Chondrocyte (in vitro differentiated cells): Measurements from ENCODE around the gene ZNF195. TPM values are rescaled to one million over a fixed set of nuclear protein-coding genes. Genes with fewer than 3 reads are reported as not detected.
A peak's percentile ranks its signal among the peaks of the same experiment; 100 is the strongest.
"Not testable (repeated sequence)": the region's sequence is repeated elsewhere in the genome, so short reads cannot be mapped to it uniquely, and the experiment has no call there.

Source experiments
- DNase-seq: peaks from one replicate; pipeline ENCODE4 v3.0.0; 2021; ENCODE audit warnings: mixed read lengths, low spot score
- H3K27ac Mint-ChIP-seq: one replicate; pipeline ENCODE4 v1.8.0; 2021; ENCODE audit warnings: mild to moderate bottlenecking, moderate library complexity, mixed read lengths; ENCODE audit not compliant: unreplicated experiment
- H3K27me3 Mint-ChIP-seq: 2 replicates; pipeline ENCODE4 v1.8.0; 2021; ENCODE audit warnings: low read depth, mixed read lengths
- H3K36me3 Mint-ChIP-seq: 2 replicates; pipeline ENCODE4 v1.8.0; 2021; ENCODE audit warnings: low read depth, mixed read lengths
- H3K4me1 Mint-ChIP-seq: 2 replicates; pipeline ENCODE4 v1.8.0; 2021; ENCODE audit warnings: low read depth, mild to moderate bottlenecking, mixed read lengths
- H3K4me3 Mint-ChIP-seq: one replicate; pipeline ENCODE4 v1.8.0; 2021; ENCODE audit warnings: mild to moderate bottlenecking, moderate library complexity, mixed read lengths; ENCODE audit not compliant: unreplicated experiment
- H3K9me3 Mint-ChIP-seq: 2 replicates; pipeline ENCODE4 v1.8.0; 2021; ENCODE audit warnings: low read depth, mixed read lengths
- CTCF ChIP-seq: fragments of 200-600 bp; sonication (generic); IDR thresholded peaks from 2 replicates; pipeline ENCODE4 v1.5.0; 2021; ENCODE audit warnings: antibody characterized with exemption, mild to moderate bottlenecking, moderate library complexity
- long read RNA-seq: library from polyadenylated mRNA; stranded (forward); transcript quantifications from one replicate; pipeline ENCODE4 v2.0.0, GENCODE V29; 2021
- total RNA-seq: library from RNA; stranded (reverse); gene quantifications from 3 replicates; pipeline ENCODE4 v1.2.1, GENCODE V29; 2021

ZNF195 gene
- total RNA-seq = 15.3 to 18.1 TPM (median 17.5 TPM) in 3 replicates
- long read RNA-seq, transcript ZNF195-201 (5 exons, 2,021 nt) = minor isoform, 7 of 22 reads
- long read RNA-seq, transcript ZNF195-204 (4 exons, 2,970 nt) = major isoform, 8 of 22 reads
- long read RNA-seq, partial matches to known transcripts = 0 of 22 reads
- long read RNA-seq, other reads (novel, unspliced or antisense) = 6 of 22 reads

- H3K36me3 Mint-ChIP-seq = peaks cover 10% of the 10 kb centered on the region
- DNase-seq = peak; percentile 98
- no peaks in the 10 kb centered on the region for H3K9me3 Mint-ChIP-seq
- H3K27me3 Mint-ChIP-seq = no peaks in the 10 kb centered on the region
- H3K4me1 Mint-ChIP-seq = peaks cover 38% of the 10 kb centered on the region
- no peak for TF ChIP-seq CTCF
- H3K27ac Mint-ChIP-seq = peak within 1 kb of the TSS; percentile 97
- H3K4me3 Mint-ChIP-seq = peak within 1 kb of the TSS; percentile 97
Observed at GRCh38 chr11:3378426-3379423, at the start of gene ZNF195. ZNF195 (minus strand) TSS chr11:3379146; CDS start chr11:3379040, 106 bp downstream.

- H3K27me3 Mint-ChIP-seq = peaks cover 23% of the 10 kb centered on the region
- H3K9me3 Mint-ChIP-seq, DNase-seq, H3K36me3 Mint-ChIP-seq, H3K4me1 Mint-ChIP-seq, H3K4me3 Mint-ChIP-seq, H3K27ac Mint-ChIP-seq: not testable (repeated sequence)
Observed at GRCh38 chr11:3428076-3428475, 49.1 kb upstream of the ZNF195 start.

GRCh38 chr11:3426541-3426940 lies 47.6 kb upstream of the ZNF195 start:
- not testable (repeated sequence) for H3K9me3 Mint-ChIP-seq, H3K4me3 Mint-ChIP-seq, H3K27ac Mint-ChIP-seq, DNase-seq, H3K36me3 Mint-ChIP-seq
- Mint-ChIP-seq H3K27me3 (peaks cover 23% of the 10 kb centered on the region), H3K4me1 (peaks cover 11% of the 10 kb centered on the region)

- H3K27ac Mint-ChIP-seq, H3K27me3 Mint-ChIP-seq, H3K9me3 Mint-ChIP-seq, DNase-seq, H3K36me3 Mint-ChIP-seq: not testable (repeated sequence)
- Mint-ChIP-seq H3K4me1 (peaks cover 13% of the 10 kb centered on the region), H3K4me3 (peak overlapping the region; percentile 89)
Observed at GRCh38 chr11:3423928-3424327, 45.0 kb upstream of the ZNF195 start.

GRCh38 chr11:3423138-3423731 lies 44.3 kb upstream of the ZNF195 start:
- DNase-seq, H3K27me3 Mint-ChIP-seq, H3K9me3 Mint-ChIP-seq, H3K36me3 Mint-ChIP-seq: not testable (repeated sequence)
- Mint-ChIP-seq H3K27ac (peak overlapping the region; percentile 57), H3K4me1 (peaks cover 13% of the 10 kb centered on the region), H3K4me3 (peak overlapping the region; percentile 89)

GRCh38 chr11:3422380-3423137 lies 43.6 kb upstream of the ZNF195 start:
- peak; percentile 100 for DNase-seq
- not testable (repeated sequence) for H3K9me3 Mint-ChIP-seq, H3K36me3 Mint-ChIP-seq, H3K27me3 Mint-ChIP-seq
- Mint-ChIP-seq H3K4me3 (peak overlapping the region; percentile 89), H3K27ac (peak overlapping the region; percentile 91), H3K4me1 (peaks cover 13% of the 10 kb centered on the region)

- H3K9me3 Mint-ChIP-seq, H3K36me3 Mint-ChIP-seq, H3K27me3 Mint-ChIP-seq, DNase-seq: not testable (repeated sequence)
- Mint-ChIP-seq H3K27ac (peak overlapping the region; percentile 79), H3K4me1 (peaks cover 13% of the 10 kb centered on the region), H3K4me3 (peak overlapping the region; percentile 89)
Observed at GRCh38 chr11:3421608-3422379, 42.8 kb upstream of the ZNF195 start.

GRCh38 chr11:3420281-3421042 lies 41.5 kb upstream of the ZNF195 start:
- H3K4me1 Mint-ChIP-seq = peaks cover 13% of the 10 kb centered on the region
- not testable (repeated sequence) for H3K4me3 Mint-ChIP-seq, H3K36me3 Mint-ChIP-seq, H3K27me3 Mint-ChIP-seq, DNase-seq, H3K27ac Mint-ChIP-seq, H3K9me3 Mint-ChIP-seq

- not testable (repeated sequence) for H3K36me3 Mint-ChIP-seq, H3K4me3 Mint-ChIP-seq, H3K27ac Mint-ChIP-seq, H3K27me3 Mint-ChIP-seq, DNase-seq, H3K9me3 Mint-ChIP-seq
- peaks cover 13% of the 10 kb centered on the region for H3K4me1 Mint-ChIP-seq
Observed at GRCh38 chr11:3419496-3419895, 40.5 kb upstream of the ZNF195 start.
